H1 (cell line): ENCODE measurements around the gene KEL.

Experiments used
- CTCF ChIP-seq, 3 experiments: IDR thresholded peaks; 1 replicate in 2 of 3; 2 replicates in 1 of 3; pipeline versions ENCODE4 v1.5.1 to v1.6.1; 2011; ENCODE audit warnings: low read length in 3 of 3, mild to moderate bottlenecking in 3 of 3, inconsistent platforms in 2 of 3, low read depth in 1 of 3, moderate library complexity in 1 of 3; ENCODE audit not compliant: insufficient read depth in 1 of 3; ENCODE audit errors: control extremely low read depth in 1 of 3
- EP300 ChIP-seq, 2 experiments: IDR thresholded peaks; 1 replicate in 1 of 2; 2 replicates in 1 of 2; pipeline ENCODE4 v1.6.1; 2011 to 2012; ENCODE audit warnings: low read depth in 2 of 2, low read length in 2 of 2, mild to moderate bottlenecking in 2 of 2, borderline replicate concordance in 1 of 2, inconsistent platforms in 1 of 2, moderate library complexity in 1 of 2
- GABPA ChIP-seq: IDR thresholded peaks from 2 replicates; pipeline ENCODE4 v1.6.1; 2011; ENCODE audit warnings: mild to moderate bottlenecking, low read length, moderate library complexity, borderline replicate concordance; ENCODE audit not compliant: insufficient read depth
- NRF1 ChIP-seq: IDR thresholded peaks from 2 replicates; pipeline ENCODE4 v1.6.1; 2011; ENCODE audit warnings: mild to moderate bottlenecking, low read depth, low read length, improper control_type of control experiment
- SP1 ChIP-seq: IDR thresholded peaks from 2 replicates; pipeline ENCODE4 v1.6.1; 2011; ENCODE audit warnings: low read depth, low read length
- TEAD4 ChIP-seq: IDR thresholded peaks from 2 replicates; pipeline ENCODE4 v1.6.1; 2012; ENCODE audit warnings: low read depth, low read length, inconsistent platforms, mixed read lengths

- TF ChIP-seq SP1: no peak
- TF ChIP-seq TEAD4: no peak
- TF ChIP-seq EP300 (IDR thresholded peaks at IDR 0.05; ENCODE audit: borderline replicate concordance in 1 of 2, low read depth in 2 of 2, low read length in 2 of 2): no peak
- no peak for TF ChIP-seq GABPA
- TF ChIP-seq CTCF (IDR thresholded peaks at IDR 0.05; ENCODE audit: control extremely low read depth in 1 of 3, insufficient read depth in 1 of 3, low read depth in 1 of 3, low read length in 3 of 3): no peak
- TF ChIP-seq NRF1: no peak
These were observed 63.6 kb downstream of the KEL start for GRCh38 chr7:142898377-142899170.
